H1 (cell line): Measurements from ENCODE around the gene ZMIZ1. TPM values are rescaled to one million over a fixed set of nuclear protein-coding genes. Genes with fewer than 3 reads are reported as not detected.

Source experiments
- TAF1 ChIP-seq: IDR thresholded peaks from 2 replicates; pipeline ENCODE4 v1.6.1; 2011; ENCODE audit warnings: mild to moderate bottlenecking, low read depth, low read length
- polyA plus RNA-seq, 7 experiments: library from polyadenylated mRNA; depleted of rRNA in 3 of 7; stranded (reverse) in 5 of 7; unstranded in 2 of 7; fragments of >200 nt in 5 of 7; fragments of 200-250 nt in 2 of 7; gene quantifications; 1 replicate in 5 of 7; 2 replicates in 1 of 7; 4 replicates in 1 of 7; pipeline versions ENCODE4 v1.2.1 to v1.2.3, GENCODE V29; 2011 to 2013; ENCODE audit warnings: missing spikeins in 2 of 7, mixed read lengths in 2 of 7
- total RNA-seq: library from RNA; stranded (reverse); fragmentation: NEBNext Ultra II Directional; extraction: Animal tissue kit (Norgen Biotek cat#: 25700); gene quantifications from 2 replicates; pipeline ENCODE4 v1.2.1, GENCODE V29; 2021

ZMIZ1 gene
- total and polyA plus RNA-seq, 2 of the 8 experiments (the other 6 are each of a cell fraction or from before 2014, with no cell fraction given): 8.1 to 28.0 TPM

DNA sequence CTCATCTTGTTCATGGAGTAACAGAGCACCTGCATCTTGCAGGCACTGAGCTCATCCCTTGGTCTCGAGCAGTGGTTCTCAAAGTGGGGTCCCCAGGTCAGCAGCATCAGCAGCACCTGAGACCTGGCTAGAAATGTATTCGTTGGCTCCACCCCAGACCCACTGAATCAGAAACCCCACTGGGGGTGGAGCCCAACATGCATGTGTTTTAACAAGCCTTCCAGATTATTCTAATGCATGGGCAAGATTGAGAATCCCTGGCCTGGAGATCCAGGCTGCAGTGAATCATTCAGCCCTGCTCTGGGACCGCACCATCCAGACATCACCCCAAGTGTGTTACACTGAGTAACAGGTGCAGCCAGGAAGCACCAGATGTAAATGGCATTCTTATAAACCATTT lies 193.4 kb downstream of the ZMIZ1 start (continued):
- no peak for TF ChIP-seq TAF1
